GM19240 (cell line): ENCODE results near the gene COQ10A.

ENCODE experiments used
- DNase-seq: peaks from one replicate; pipeline ENCODE4 v3.0.0; 2011; ENCODE audit warnings: low spot score; ENCODE audit not compliant: insufficient read length

Gene COQ10A

GRCh38 chr12:56266693-56267442 is at the start of gene COQ10A:
TSS of gene COQ10A (plus strand) at chr12:56266942. CDS start at chr12:56267119, 177 bp downstream.
- DNase-seq: peak; percentile 92

GRCh38 chr12:56219840-56220239 is 46.9 kb upstream of the COQ10A start:
- no peak for DNase-seq

GRCh38 chr12:56220611-56221231 is 46.0 kb upstream of the COQ10A start:
- DNase-seq: no peak

- DNase-seq: peak; percentile 70
Observed at GRCh38 chr12:56221232-56221756, 45.4 kb upstream of the COQ10A start.

GRCh38 chr12:56221757-56222530 is 44.8 kb upstream of the COQ10A start, which contains the start of gene RNF41:
TSS of gene RNF41 (minus strand) at chr12:56221922. CDS start at chr12:56214047, 7,875 bp downstream.
- DNase-seq: peak; percentile 99

GRCh38 chr12:56222531-56222895 is 44.2 kb upstream of the COQ10A start:
- no peak for DNase-seq

- no peak for DNase-seq
Observed at GRCh38 chr12:56223571-56224101, 43.1 kb upstream of the COQ10A start.

GRCh38 chr12:56224102-56224701 is 42.5 kb upstream of the COQ10A start, which contains the start of gene NABP2:
TSS of gene NABP2 (plus strand) at chr12:56224342. CDS start at chr12:56224857, 515 bp downstream.
- peak; percentile 98 for DNase-seq

- DNase-seq: no peak
Observed at GRCh38 chr12:56224954-56225353, 41.8 kb upstream of the COQ10A start.

- no peak for DNase-seq
Observed at GRCh38 chr12:56229082-56229481, 37.7 kb upstream of the COQ10A start.

- DNase-seq: no peak
Observed at GRCh38 chr12:56229916-56230431, 36.8 kb upstream of the COQ10A start, which contains the start of gene SLC39A5. TSS of gene SLC39A5 (plus strand) at chr12:56230051. CDS start at chr12:56231275, 1,224 bp downstream.

- DNase-seq: no peak
Observed at GRCh38 chr12:56230432-56231183, 36.1 kb upstream of the COQ10A start.

- no peak for DNase-seq
Observed at GRCh38 chr12:56231184-56231582, 35.6 kb upstream of the COQ10A start.

- DNase-seq: no peak
Observed at GRCh38 chr12:56234746-56235436, 31.9 kb upstream of the COQ10A start.

- no peak for DNase-seq
Observed at GRCh38 chr12:56236091-56236490, 30.7 kb upstream of the COQ10A start.

GRCh38 chr12:56236985-56237384 is 29.8 kb upstream of the COQ10A start:
- DNase-seq: no peak

GRCh38 chr12:56237552-56237951 is 29.2 kb upstream of the COQ10A start:
- DNase-seq: no peak

- no peak for DNase-seq
Observed at GRCh38 chr12:56241424-56242303, 25.1 kb upstream of the COQ10A start.
